DMS 273 (cell line): ENCODE measurements around the gene FANCG.

ENCODE experiments used
- DNase-seq: peaks from one replicate; lab custom pipeline; 2025; ENCODE audit not compliant: unreplicated experiment; lab: John Stamatoyannopoulos, UW

The FANCG gene

DNA sequence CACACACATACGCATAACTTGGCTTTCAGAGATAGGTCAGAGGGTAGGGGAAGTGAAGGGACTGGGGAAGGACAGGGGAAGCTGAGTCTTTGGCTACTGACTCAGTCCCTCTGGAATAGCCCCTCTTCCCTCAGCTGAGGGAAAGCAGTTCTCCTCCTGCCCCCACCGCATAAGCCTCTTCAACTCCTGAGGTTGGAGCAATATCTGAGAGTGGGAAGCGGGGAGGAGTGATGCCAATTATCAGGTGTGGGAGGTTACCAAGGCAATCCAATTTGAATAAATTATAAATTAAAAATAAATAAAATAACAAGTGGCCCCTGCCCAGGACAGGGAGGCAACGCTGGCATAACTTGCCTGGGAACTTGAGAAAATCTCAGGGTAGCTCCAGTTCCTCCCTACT is 24.8 kb upstream of the FANCG start:
- DNase-seq = no peak

DNA sequence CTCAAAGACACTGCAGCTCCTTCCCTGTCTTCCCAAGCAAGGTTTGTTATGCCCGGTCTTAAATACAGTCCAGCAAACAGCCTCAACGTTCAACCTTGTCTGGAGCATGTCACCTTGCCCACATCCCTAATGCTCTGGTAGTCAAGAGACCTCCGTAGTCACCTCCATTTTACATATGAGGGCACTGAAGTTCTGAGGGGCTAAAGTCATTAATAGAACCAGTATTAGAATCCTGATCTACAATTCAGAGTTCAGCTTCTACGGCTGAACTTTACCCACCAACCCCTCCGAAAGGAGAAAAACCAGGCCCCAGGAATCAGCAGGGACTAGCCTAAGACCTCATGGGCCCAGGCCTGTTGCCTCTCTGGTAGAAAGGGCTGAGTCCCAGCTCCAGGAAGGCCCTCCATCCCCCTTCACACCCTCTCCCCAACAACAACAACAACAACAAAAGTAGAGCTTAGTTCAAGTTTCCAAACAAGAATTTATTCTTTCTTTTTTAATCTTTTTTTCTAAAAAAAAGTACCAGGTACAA is 24.0 kb upstream of the FANCG start:
- DNase-seq = no peak

GRCh38 chr9:35102769-35103659 is 23.3 kb upstream of the FANCG start, which contains the start of gene STOML2:
STOML2 (minus strand) TSS chr9:35103131; CDS start chr9:35103094, 37 bp downstream.
- peak; percentile 98 for DNase-seq

DNA sequence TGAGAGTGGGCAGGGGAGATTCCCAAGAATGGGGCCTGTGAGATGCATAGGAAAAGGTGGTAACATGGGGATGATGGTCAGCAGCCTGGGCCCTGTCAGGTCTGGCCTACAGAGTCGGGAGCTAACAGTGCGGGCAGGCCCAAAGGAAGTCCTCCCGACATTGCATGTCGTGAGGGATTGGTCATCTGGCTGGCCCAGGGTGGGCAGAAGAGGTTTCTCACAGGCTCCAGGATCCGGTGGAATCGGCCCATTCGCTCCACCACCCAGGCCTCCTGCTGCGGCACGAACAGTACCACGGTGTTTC is 22.7 kb upstream of the FANCG start:
- DNase-seq = no peak

DNA sequence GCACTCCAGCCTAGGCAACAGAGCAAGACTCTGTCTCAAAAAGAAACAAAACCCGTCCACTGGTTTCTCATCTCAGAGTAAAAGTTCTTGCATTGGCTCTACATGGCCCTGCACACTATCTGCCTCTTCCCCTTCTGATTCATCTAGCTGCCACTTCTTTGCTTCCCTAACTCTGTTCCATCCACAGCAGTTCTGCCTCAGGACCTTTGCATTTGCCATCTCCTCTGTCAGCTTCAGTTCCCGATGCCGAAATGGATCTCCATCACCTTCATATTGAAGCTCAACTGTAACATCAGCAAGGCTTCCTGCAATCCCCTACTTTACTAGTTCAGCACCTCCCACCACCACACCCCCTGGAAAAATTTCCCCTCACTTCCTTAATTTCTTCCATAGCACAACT is 17.8 kb upstream of the FANCG start:
- DNase-seq = no peak

DNA sequence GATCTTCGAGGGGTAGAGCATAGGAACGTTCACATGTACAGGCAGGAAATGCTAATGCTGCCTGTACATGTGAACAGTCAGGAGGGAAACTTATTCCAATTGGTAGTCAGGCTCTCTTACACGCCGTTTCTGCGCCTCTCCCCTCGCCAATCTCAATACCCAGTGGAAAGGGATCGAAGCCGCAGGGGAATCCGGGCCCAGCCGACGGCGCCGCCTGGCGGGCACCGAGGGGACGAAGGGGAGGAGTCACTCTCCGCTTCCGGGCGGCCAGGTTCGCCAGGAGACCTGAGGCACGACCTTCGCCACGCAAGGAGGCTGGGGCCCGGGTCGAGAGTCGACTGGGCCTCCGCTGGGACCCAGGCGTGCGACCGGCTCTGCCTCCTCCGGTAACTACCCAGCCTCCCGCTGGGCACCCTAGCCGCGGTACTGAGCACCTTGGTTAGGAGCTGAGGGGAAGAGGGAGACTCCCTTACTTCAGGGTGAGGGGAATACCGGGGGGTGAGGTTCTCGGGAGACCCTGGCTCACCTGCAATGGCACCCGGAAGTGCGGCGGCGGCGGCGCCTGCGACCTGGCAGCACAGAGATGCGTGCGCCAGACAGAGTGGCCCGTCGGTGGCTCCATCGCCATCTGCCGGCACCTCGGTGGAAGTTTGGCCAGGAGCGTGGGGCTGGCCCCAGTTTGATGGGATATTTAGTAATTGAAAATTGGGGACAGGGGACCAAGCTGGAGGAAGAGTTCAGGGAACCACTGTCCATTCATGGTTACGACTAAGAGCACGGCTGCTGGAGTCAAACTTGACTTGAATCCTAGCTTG is 16.5 kb upstream of the FANCG start, which contains the start of gene PIGO:
TSS of gene PIGO (minus strand) at position 557 of the 815 bp plus-strand sequence. CDS start 1,026 bp downstream, outside the sequence.
- DNase-seq = peak; percentile 93

- DNase-seq = no peak
Observed at GRCh38 chr9:35091536-35091935, 11.8 kb upstream of the FANCG start.

- DNase-seq = no peak
Observed at GRCh38 chr9:35089434-35089833, 9.7 kb upstream of the FANCG start.

DNA sequence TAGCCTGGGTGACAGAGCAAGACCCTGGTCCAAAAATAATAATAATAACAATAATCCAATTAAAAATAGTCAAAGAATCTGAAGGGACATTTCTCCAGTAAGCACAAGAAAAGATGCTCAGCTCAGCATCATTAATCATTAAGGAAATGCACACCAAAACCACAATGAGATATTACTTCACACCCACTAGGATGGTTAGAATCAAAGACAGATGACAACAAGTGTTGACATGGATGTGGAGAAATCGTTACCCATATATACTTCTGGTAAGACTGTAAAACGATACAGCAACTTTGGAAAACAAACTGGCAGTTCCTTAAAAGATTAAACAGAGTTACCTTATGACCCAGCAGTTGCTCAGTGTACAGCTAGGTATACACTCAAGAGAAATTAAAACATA is 5.3 kb upstream of the FANCG start:
- no peak for DNase-seq

DNA sequence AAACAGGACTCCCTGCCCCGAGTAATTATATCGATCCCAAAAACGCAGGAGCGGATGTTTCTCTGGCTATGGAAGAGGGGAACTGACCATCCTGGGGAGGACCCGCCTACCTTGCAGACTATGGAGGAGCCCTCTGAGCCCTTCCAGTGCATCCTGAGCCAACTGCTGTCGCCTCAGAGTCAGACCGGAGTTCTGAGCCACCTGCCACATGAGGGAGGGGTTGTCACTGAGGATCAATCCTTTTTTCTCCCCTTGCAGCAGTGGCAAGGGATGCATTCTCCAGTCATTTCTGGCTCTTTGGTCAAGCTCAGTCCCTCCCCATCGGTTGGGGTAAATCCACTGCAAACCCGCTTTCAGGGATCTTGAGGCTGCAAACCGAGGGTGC is 709 bp downstream of the FANCG start:
- peak; percentile 39 for DNase-seq

GRCh38 chr9:35078066-35078465 is 1.7 kb downstream of the FANCG start:
- no peak for DNase-seq

GRCh38 chr9:35076848-35077247 is 2.9 kb downstream of the FANCG start:
- DNase-seq = no peak

GRCh38 chr9:35075358-35075757 is 4.4 kb downstream of the FANCG start:
- DNase-seq = no peak

GRCh38 chr9:35074791-35075190 is 5.0 kb downstream of the FANCG start:
- DNase-seq = no peak

DNA sequence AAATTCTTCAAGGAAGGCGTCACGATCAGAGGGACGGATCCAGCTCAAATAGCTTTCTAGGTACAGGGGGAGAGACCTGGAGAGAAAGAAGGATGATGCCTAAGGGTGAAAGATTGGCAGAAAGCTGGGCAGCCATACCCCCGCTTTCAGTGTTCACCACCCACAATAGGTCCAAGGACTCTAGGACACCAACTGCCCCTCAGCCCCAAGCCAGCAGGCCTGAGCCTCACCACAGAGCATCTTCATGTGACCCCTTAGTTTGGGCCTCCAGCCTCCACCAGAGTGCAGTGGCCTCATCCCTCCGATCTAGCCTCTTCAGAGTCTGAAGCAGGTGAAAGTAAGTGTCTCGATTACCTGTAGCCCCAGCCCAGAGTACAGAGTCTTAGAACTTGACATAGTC is 5.6 kb downstream of the FANCG start:
- no peak for DNase-seq

GRCh38 chr9:35073279-35073612 is 6.5 kb downstream of the FANCG start:
- no peak for DNase-seq

DNA sequence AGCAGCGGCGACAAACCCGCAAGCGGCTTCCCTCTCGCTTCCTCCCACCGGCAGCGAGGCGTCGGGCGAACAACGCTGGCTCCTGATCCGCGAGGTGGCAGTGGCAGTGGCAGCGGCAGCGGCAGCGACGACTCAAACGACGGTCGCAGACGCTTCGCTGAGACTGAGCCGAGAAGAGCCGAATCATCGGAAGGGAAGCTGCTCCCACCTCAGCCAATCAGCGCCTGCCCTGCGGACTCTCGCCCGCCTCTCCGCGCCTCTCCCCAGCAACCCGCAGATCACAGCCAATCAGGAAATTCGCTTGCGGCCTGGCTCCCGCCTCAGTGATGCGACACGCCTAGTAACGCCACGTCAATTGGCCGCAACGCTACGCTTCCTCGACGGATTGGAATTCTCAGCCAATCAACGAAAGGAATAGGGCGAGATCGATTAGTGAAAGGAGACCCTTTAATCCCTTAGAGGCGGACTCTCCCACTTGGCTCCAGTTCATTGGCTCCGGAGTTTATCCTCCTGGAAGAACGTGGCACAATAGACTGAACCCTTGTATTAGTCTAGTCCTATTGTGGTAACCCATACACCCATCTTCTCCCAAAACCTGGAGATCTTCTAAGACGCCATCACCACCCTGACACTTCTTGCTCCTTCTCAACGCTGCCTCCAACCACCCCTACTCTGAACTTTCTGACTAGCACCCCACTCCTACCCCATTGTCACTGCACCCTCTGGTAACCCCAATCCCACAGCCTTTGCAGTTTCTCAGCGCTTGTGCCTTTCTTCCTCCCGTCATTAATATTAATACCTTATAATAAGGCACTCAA is 7.1 kb downstream of the FANCG start, which contains the start of gene VCP:
TSS of gene VCP (minus strand) at position 165 of the 818 bp plus-strand sequence. CDS start 272 bp downstream, outside the sequence.
- peak; percentile 99 for DNase-seq

DNA sequence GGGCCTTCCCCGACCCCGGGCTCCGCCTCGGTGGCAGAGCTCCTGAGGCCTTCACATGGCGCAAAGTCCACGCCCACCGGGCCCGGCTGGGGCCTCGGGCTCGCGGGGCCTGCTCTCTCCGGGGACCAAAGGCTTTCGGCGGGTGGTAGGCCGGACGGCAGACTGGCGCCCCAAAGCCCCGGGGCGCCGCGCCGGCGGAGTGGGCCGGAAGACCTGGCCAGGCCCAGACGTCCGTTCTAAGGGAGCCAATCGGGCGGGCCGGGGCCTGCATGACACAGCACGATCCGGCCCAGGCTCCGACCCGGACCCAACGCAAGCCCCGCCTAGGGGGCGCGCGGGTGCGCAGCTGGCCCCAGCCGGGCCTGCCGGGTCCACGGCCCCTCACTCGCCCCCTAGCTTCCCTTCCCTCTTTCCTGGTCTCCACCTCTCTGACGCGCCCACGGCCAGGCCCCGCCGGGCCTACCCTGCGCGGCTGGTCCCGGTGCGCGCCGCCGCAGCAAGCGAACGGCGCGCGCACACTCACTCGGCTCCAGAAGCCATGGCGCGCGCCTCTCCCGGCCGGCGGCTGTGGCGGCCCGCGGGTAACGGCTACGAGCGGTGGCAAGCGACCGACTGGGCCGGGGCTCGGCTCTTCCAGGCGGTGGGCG is 7.8 kb downstream of the FANCG start:
- DNase-seq = peak; percentile 94

GRCh38 chr9:35070823-35071813 is 8.6 kb downstream of the FANCG start:
- DNase-seq = peak; percentile 23
